ENCODE results near the gene FTO.

FTO gene

DNA sequence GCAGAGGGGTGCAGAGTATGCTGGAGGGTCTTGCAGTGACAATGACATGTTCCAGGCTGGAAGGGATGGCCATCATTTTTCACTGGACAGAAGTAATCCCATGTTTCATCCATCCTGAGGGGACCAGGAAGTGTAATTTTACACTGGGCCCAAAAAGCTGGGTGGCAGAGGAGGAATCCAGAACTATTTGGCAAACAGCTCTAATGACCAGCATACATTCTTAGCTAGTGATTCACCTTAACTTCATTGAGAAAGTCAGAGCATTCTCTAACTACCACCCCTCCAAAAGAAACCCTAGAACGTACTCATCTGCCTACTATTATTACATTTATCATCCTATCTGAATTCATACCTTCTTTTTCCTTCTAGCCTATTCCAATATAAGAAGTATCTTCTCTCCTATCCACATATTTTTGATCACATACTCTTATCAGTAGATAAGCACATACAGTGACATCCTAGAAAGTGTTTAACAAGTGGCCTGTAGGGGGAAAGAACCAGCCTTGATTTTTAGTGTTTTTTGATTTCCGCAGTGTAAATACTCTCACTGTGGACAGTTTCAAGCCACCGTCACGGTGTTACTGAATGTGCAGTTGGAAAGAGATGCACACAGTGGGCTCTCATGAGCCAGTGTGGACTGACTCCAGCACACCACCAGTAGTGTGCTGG is 118.1 kb downstream of the FTO start:
- Histone ChIP-seq H3K4me1 (ENCODE audit: control insufficient read depth, insufficient read depth, low read length) (no peaks in the 10 kb centered on the region), H3K36me3 (ENCODE audit: control insufficient read depth, insufficient read depth, low read length) (no peaks in the 10 kb centered on the region; the same call in 1 of the 2 replicates), H3K4me3 (ENCODE audit: low read length) (no peak overlapping the region), H3K27ac (ENCODE audit: low read length) (no peak overlapping the region), H3K9me3 (ENCODE audit: control insufficient read depth, insufficient read depth, low read length) (no peaks in the 10 kb centered on the region), H3K27me3 (ENCODE audit: control insufficient read depth, insufficient read depth, low read length) (no peaks in the 10 kb centered on the region)
- no peak for DNase-seq (ENCODE audit: low read depth, low spot score)
- no CpG with 5 or more reads among the region's 4 CpGs for WGBS (ENCODE audit: insufficient coverage, insufficient read length)

DNA sequence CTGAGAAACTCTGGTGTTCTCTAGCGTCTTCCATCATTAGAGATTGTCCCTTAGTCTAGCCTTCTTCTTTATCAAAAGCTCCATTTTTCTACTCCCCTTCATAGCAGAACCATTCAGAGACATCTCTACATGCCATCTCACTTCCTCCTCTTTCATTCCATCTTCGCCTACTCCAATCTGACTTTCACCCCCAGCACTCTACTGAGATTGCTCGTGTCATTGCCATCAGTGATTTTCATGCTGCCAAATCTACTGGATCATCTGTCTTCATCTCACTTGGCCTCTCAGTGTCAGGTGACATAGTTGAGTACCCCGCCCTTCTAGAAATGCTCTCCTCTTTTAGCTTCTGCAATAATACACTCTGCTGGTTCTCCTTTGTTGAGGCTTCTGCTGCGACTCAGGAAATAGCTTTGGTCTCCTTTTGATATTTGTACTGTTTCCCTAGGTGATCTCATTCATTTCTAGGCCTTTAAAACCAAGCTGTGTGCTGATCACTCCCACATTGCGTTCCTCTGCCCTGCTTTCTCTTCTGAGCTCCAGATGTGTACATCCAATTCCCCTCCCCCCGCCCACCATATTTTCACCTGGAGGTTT is 119.1 kb downstream of the FTO start:
- Histone ChIP-seq H3K4me3 (ENCODE audit: low read length) (no peak overlapping the region), H3K9me3 (ENCODE audit: control insufficient read depth, insufficient read depth, low read length) (no peaks in the 10 kb centered on the region), H3K27me3 (ENCODE audit: control insufficient read depth, insufficient read depth, low read length) (no peaks in the 10 kb centered on the region), H3K36me3 (ENCODE audit: control insufficient read depth, insufficient read depth, low read length) (no peaks in the 10 kb centered on the region; the same call in 1 of the 2 replicates), H3K4me1 (ENCODE audit: control insufficient read depth, insufficient read depth, low read length) (no peaks in the 10 kb centered on the region), H3K27ac (ENCODE audit: low read length) (no peak overlapping the region)
- no peak for DNase-seq (ENCODE audit: low read depth, low spot score)
- WGBS (ENCODE audit: insufficient coverage, insufficient read length) = no CpG with 5 or more reads among the region's 7 CpGs

DNA sequence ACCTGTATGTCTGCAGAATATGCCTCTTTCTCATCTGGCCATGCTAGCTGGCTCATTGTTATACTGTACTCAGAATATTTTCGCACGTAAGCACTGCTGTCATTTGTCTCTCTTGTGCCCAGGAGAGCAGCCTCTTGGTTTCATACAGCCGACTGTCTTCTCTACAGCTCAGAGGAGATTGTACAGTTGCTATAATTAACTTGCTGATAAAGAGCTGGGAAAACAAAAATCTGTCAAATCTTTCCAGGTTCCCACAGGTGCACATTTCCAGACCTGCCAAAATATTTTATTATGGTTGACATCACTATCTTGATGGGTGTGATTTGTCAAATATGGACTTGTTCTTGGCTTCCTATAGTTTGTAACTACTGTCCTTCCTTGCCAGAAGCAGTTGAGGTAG is 122.7 kb downstream of the FTO start:
- H3K4me3 ChIP-seq (ENCODE audit: low read length) = no peak overlapping the region
- H3K9me3 ChIP-seq (ENCODE audit: control insufficient read depth, insufficient read depth, low read length) = no peaks in the 10 kb centered on the region
- no peaks in the 10 kb centered on the region for H3K27me3 ChIP-seq (ENCODE audit: control insufficient read depth, insufficient read depth, low read length)
- no peak overlapping the region for H3K27ac ChIP-seq (ENCODE audit: low read length)
- no peaks in the 10 kb centered on the region; the same call in 1 of the 2 replicates for H3K36me3 ChIP-seq (ENCODE audit: control insufficient read depth, insufficient read depth, low read length)
- DNase-seq (ENCODE audit: low read depth, low spot score) = no peak
- no CpG with 5 or more reads among the region's 3 CpGs for WGBS (ENCODE audit: insufficient coverage, insufficient read length)
- no peaks in the 10 kb centered on the region for H3K4me1 ChIP-seq (ENCODE audit: control insufficient read depth, insufficient read depth, low read length)

DNA sequence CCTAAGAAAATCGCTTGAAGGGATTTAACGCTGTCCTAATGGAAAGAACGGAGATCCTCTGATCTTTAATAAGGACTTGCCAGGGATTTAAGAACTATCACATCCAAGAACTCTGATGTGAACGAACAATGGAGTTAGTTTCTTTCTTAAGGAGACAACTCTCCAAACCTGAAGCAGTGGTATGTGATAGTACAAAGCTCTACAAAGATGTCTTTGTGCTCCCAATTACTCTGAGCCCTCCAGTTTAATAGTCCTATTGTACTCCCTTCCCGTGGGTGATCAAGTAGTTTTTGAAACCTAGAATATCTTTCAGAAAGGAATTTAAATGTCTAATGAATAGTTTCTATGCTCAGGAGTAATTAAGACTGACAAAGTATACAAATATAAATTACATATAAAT is 123.8 kb downstream of the FTO start:
- no peaks in the 10 kb centered on the region for H3K4me1 ChIP-seq (ENCODE audit: control insufficient read depth, insufficient read depth, low read length)
- H3K4me3 ChIP-seq (ENCODE audit: low read length) = no peak overlapping the region
- no peaks in the 10 kb centered on the region for H3K27me3 ChIP-seq (ENCODE audit: control insufficient read depth, insufficient read depth, low read length)
- no peaks in the 10 kb centered on the region for H3K9me3 ChIP-seq (ENCODE audit: control insufficient read depth, insufficient read depth, low read length)
- DNase-seq (ENCODE audit: low read depth, low spot score) = no peak
- no peak overlapping the region for H3K27ac ChIP-seq (ENCODE audit: low read length)
- no CpG with 5 or more reads among the region's 5 CpGs for WGBS (ENCODE audit: insufficient coverage, insufficient read length)
- no peaks in the 10 kb centered on the region; the same call in 1 of the 2 replicates for H3K36me3 ChIP-seq (ENCODE audit: control insufficient read depth, insufficient read depth, low read length)

DNA sequence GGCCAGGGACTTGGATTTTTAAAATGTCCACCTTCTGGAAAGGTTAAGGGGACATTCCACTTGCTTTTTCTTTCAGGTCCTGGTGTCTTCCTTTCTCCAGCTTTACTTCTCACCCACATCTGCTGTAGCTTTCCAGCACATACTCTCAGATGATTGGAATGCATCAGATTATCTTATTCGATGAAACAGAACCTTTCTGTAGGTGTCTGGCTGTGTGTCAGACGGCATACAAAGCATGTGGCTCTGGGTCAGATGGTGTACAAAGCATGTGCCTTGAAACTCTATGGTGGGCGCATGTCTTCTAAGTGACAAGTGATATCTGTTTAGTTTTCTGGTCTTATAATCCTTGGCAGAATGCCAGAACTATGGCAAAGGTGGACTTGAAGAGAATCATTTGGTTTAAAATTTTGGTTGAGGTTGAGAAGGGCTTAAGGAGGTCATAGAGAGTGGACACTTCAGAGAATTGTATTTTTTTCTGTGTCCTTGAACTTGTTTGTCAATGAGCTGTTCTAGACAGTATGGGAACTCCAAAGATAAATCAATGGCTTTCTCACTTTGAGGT is 125.3 kb downstream of the FTO start:
- Histone ChIP-seq H3K4me1 (ENCODE audit: control insufficient read depth, insufficient read depth, low read length) (no peaks in the 10 kb centered on the region), H3K9me3 (ENCODE audit: control insufficient read depth, insufficient read depth, low read length) (no peaks in the 10 kb centered on the region), H3K27me3 (ENCODE audit: control insufficient read depth, insufficient read depth, low read length) (no peaks in the 10 kb centered on the region), H3K36me3 (ENCODE audit: control insufficient read depth, insufficient read depth, low read length) (no peaks in the 10 kb centered on the region; the same call in 1 of the 2 replicates), H3K4me3 (ENCODE audit: low read length) (no peak overlapping the region), H3K27ac (ENCODE audit: low read length) (no peak overlapping the region)
- DNase-seq (ENCODE audit: low read depth, low spot score) = no peak
- WGBS (ENCODE audit: insufficient coverage, insufficient read length) = no CpG with 5 or more reads among the region's 3 CpGs

DNA sequence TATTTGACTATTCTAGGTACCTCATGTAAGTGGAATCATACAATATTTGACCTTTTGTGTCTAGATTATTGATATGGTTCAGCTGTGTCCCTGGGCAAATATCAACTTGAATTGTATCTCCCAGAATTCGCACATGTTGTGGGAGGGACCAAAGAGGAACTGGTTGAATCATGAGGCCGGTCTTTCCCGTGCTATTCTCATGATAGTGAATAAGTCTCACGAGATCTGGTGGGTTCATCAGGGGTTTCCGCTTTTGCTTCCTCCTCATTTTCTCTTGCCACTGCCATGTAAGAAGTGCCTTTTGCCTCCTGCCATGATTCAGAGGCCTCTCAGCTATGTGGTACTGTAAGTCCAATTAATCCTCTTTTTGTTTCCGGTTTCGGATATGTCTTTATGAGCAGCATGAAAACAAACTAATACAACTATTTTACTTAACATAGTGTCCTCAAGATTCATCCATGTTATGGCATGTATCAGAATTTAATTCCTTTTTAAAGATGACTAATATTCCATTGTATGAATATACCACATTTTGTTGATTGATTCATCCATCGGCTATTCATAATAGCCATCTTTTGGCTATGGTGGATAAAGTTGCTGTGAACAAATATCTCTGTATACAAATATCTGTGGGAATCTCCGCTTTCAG is 129.1 kb downstream of the FTO start:
- no peak overlapping the region for H3K4me3 ChIP-seq (ENCODE audit: low read length)
- H3K27me3 ChIP-seq (ENCODE audit: control insufficient read depth, insufficient read depth, low read length) = no peaks in the 10 kb centered on the region
- H3K27ac ChIP-seq (ENCODE audit: low read length) = no peak overlapping the region
- H3K9me3 ChIP-seq (ENCODE audit: control insufficient read depth, insufficient read depth, low read length) = no peaks in the 10 kb centered on the region
- no peak for DNase-seq (ENCODE audit: low read depth, low spot score)
- H3K4me1 ChIP-seq (ENCODE audit: control insufficient read depth, insufficient read depth, low read length) = no peaks in the 10 kb centered on the region
- no peaks in the 10 kb centered on the region for H3K36me3 ChIP-seq (ENCODE audit: control insufficient read depth, insufficient read depth, low read length)
- whole genome bisulfite sequencing (ENCODE audit: insufficient coverage, insufficient read length) = no CpG with 5 or more reads among the region's 9 CpGs

DNA sequence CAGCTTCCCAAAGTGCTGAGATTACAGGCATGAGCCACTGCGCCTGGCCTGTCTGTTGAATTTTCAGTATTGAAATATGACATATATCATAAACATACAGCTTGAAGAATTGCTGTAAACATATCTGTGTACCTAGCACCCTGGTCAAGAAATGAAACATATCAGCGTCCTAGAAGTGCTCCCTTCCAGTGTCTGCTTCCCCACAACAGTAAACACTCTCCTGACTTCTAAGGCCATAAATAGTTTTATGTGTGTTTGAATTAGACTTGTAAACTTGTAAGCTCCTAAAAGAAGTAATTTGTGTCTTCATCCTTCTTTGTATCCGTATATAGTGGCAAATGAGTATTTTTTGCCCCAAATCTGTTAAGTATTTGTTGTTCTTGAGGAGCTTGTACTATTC is 132.2 kb downstream of the FTO start:
- Histone ChIP-seq H3K9me3 (ENCODE audit: control insufficient read depth, insufficient read depth, low read length) (no peaks in the 10 kb centered on the region), H3K27ac (ENCODE audit: low read length) (no peak overlapping the region), H3K36me3 (ENCODE audit: control insufficient read depth, insufficient read depth, low read length) (no peaks in the 10 kb centered on the region), H3K4me3 (ENCODE audit: low read length) (no peak overlapping the region), H3K27me3 (ENCODE audit: control insufficient read depth, insufficient read depth, low read length) (no peaks in the 10 kb centered on the region), H3K4me1 (ENCODE audit: control insufficient read depth, insufficient read depth, low read length) (no peaks in the 10 kb centered on the region)
- no peak for DNase-seq (ENCODE audit: low read depth, low spot score)
- no CpG with 5 or more reads among the region's 3 CpGs for WGBS (ENCODE audit: insufficient coverage, insufficient read length)

DNA sequence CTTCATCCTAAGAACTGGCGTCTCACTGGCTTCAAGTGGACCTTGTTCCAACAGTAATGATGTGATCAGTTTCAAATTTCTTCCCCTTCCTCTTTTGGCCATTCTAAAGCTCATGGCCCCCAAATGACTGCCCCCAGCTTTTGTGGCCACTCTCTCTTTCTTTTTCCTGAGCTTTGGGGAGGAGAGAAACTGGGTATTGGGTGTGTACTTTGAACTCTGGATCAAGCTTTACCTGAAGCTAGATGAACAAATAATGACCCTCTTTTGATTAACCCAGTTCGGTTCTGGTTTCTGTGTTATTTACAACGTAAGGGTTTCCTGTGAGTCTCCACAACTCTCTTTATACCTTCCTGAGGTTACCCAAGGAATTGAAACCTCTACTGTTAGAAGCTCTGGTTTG is 132.7 kb downstream of the FTO start:
- DNase-seq (ENCODE audit: low read depth, low spot score) = no peak
- H3K9me3 ChIP-seq (ENCODE audit: control insufficient read depth, insufficient read depth, low read length) = no peaks in the 10 kb centered on the region
- H3K4me3 ChIP-seq (ENCODE audit: low read length) = no peak overlapping the region
- H3K27me3 ChIP-seq (ENCODE audit: control insufficient read depth, insufficient read depth, low read length) = no peaks in the 10 kb centered on the region
- no peaks in the 10 kb centered on the region for H3K4me1 ChIP-seq (ENCODE audit: control insufficient read depth, insufficient read depth, low read length)
- no peaks in the 10 kb centered on the region for H3K36me3 ChIP-seq (ENCODE audit: control insufficient read depth, insufficient read depth, low read length)
- no peak overlapping the region for H3K27ac ChIP-seq (ENCODE audit: low read length)
- WGBS (ENCODE audit: insufficient coverage, insufficient read length) = no CpG with 5 or more reads among the region's 3 CpGs

DNA sequence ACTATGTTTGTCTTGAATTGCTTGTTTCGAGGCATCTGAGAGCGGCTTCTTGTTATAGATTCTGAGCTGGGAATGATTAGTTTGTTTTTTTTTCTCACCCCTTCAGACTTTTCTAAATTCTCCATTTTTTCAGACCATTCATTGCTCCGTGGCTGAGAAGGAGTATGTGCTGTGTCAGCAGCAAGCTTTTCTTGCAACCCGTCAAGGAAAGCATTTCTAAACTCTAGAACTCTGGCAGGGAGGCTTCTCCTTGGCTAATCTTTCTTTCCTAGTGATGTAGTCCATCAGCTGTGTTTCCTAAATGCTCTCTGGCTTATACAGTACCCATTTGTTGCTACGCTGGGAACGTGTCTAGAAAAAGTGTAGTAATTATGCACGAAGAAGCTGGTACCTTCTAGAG is 133.5 kb downstream of the FTO start:
- H3K9me3 ChIP-seq (ENCODE audit: control insufficient read depth, insufficient read depth, low read length) = no peaks in the 10 kb centered on the region
- WGBS (ENCODE audit: insufficient coverage, insufficient read length) = no CpG with 5 or more reads among the region's 7 CpGs
- H3K36me3 ChIP-seq (ENCODE audit: control insufficient read depth, insufficient read depth, low read length) = no peaks in the 10 kb centered on the region
- H3K27me3 ChIP-seq (ENCODE audit: control insufficient read depth, insufficient read depth, low read length) = no peaks in the 10 kb centered on the region
- no peak overlapping the region for H3K4me3 ChIP-seq (ENCODE audit: low read length)
- H3K4me1 ChIP-seq (ENCODE audit: control insufficient read depth, insufficient read depth, low read length) = no peaks in the 10 kb centered on the region
- H3K27ac ChIP-seq (ENCODE audit: low read length) = no peak overlapping the region
- no peak for DNase-seq (ENCODE audit: low read depth, low spot score)

DNA sequence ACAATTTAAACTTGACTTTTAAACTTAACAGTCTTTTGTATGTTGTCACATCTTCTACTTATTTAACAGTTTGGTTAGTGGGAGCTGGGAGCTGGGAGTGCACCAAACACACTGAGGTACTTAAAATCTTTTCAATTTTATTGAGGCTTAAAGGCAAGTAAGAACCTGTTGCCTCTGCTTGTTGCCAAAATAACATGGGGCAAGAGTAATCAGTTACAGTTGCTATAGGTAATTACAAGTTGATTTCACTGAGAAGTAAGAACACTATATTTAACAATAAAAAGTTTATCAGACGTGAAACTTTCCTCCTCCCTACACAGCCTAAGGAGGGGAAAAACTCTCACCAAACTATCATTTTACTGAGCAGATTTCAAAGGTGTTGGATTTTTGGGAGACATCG is 135.2 kb downstream of the FTO start:
- DNase-seq (ENCODE audit: low read depth, low spot score) = no peak
- Histone ChIP-seq H3K9me3 (ENCODE audit: control insufficient read depth, insufficient read depth, low read length) (no peaks in the 10 kb centered on the region), H3K27me3 (ENCODE audit: control insufficient read depth, insufficient read depth, low read length) (no peaks in the 10 kb centered on the region), H3K36me3 (ENCODE audit: control insufficient read depth, insufficient read depth, low read length) (no peaks in the 10 kb centered on the region), H3K4me1 (ENCODE audit: control insufficient read depth, insufficient read depth, low read length) (no peaks in the 10 kb centered on the region), H3K4me3 (ENCODE audit: low read length) (no peak overlapping the region), H3K27ac (ENCODE audit: low read length) (no peak overlapping the region)
- no CpG with 5 or more reads among the region's 2 CpGs for WGBS (ENCODE audit: insufficient coverage, insufficient read length)

Measured in iPS DF 6.9 (cell line).